ENCODE data around the gene CLSTN1. TPM values are rescaled to one million over a fixed set of nuclear protein-coding genes. Genes with fewer than 3 reads are reported as not detected.

Gene CLSTN1
- total and polyA plus RNA-seq, 10 donors: 28.8 to 70.7 (median 60.5) TPM

GRCh38 chr1:9841460-9841859 is 17.7 kb upstream of the CLSTN1 start:
- DNase-seq: peak; percentile 23
- 74 to 100% (median 89%) methylated on average over 1 to 2 of the region's 2 CpGs for WGBS, 5 donors
- TF ChIP-seq POLR2AphosphoS5 (IDR thresholded peaks at IDR 0.05): no peak
- no peak for TF ChIP-seq CTCF (IDR thresholded peaks at IDR 0.05 in 8 of 11, conservative IDR thresholded peaks at IDR 0.05 in 3 of 11)
- no peak for TF ChIP-seq POLR2A (IDR thresholded peaks at IDR 0.05)
- no peak overlapping the region for H3K4me3 ChIP-seq
- no peaks in the 10 kb centered on the region for H3K9me3 ChIP-seq
- peaks cover 0 to 12% (median 0%) of the 10 kb centered on the region in 7 donors for H3K27me3 ChIP-seq (replicated peaks in 1 of 7)
- no peaks in the 10 kb centered on the region for H3K36me3 ChIP-seq
- intact Hi-C loops (cut with DNase I; ENCODE audit: low total_unique reads): no loop called here
- H3K4me1 ChIP-seq: peaks cover 0 to 10% (median 3%) of the 10 kb centered on the region in 6 donors
- H3K27ac ChIP-seq: no peak overlapping the region

GRCh38 chr1:9840176-9840575 is 16.4 kb upstream of the CLSTN1 start:
- Histone ChIP-seq H3K4me1 (peaks cover 0 to 11% (median 5%) of the 10 kb centered on the region in 6 donors), H3K9me3 (no peaks in the 10 kb centered on the region), H3K4me3 (no peak overlapping the region), H3K36me3 (no peaks in the 10 kb centered on the region), H3K27me3 (replicated peaks in 1 of 7) (peaks cover 0 to 16% (median 0%) of the 10 kb centered on the region in 7 donors), H3K27ac (no peak overlapping the region)
- DNase-seq: peak; percentile 6
- TF ChIP-seq POLR2AphosphoS5 (IDR thresholded peaks at IDR 0.05): no peak
- WGBS, 5 donors: 75 to 84% (median 80%) methylated on average over 1 to 3 of the region's 3 CpGs
- intact Hi-C loops (cut with DNase I; ENCODE audit: low total_unique reads): no loop called here

DNA sequence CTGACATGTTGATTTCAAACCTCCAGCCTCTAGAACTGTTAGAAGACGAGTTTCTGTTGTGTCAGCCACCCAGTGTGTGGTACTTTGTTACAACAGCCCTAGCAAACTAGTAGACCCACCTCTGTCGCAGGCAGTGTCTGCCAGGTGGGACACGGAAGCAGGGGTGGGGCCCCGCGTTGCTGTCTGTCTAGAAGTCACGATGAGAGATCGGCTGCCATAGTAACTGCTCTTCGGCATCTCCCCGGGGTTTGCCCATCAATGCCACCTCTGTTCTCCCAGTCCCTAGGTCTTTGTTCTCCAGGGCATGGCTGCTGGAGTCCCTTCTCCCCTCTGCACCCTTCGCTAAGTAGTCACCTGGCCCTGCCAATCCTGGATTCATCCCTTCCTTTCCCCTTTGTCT is 15.2 kb upstream of the CLSTN1 start:
- Histone ChIP-seq H3K27me3 (replicated peaks in 1 of 7) (peaks cover 0 to 18% (median 0%) of the 10 kb centered on the region in 7 donors), H3K4me3 (no peak overlapping the region), H3K27ac (no peak overlapping the region), H3K36me3 (no peaks in the 10 kb centered on the region), H3K4me1 (peaks cover 0 to 17% (median 7%) of the 10 kb centered on the region in 6 donors), H3K9me3 (no peaks in the 10 kb centered on the region)
- DNase-seq: peak; percentile 41
- 85 to 94% (median 93%) methylated on average over 8 to 10 of the region's 10 CpGs for WGBS, 5 donors
- TF ChIP-seq POLR2AphosphoS5 (IDR thresholded peaks at IDR 0.05) (no peak), POLR2A (IDR thresholded peaks at IDR 0.05) (no peak), CTCF (IDR thresholded peaks at IDR 0.05 in 8 of 11, conservative IDR thresholded peaks at IDR 0.05 in 3 of 11) (no peak)
- intact Hi-C loops (cut with DNase I; ENCODE audit: low total_unique reads): no loop called here

GRCh38 chr1:9836632-9836960 is 12.8 kb upstream of the CLSTN1 start:
- Histone ChIP-seq H3K27me3 (replicated peaks in 1 of 7) (peaks cover 0 to 10% (median 0%) of the 10 kb centered on the region in 7 donors), H3K27ac (no peak overlapping the region), H3K4me3 (no peak overlapping the region), H3K4me1 (peaks cover 0 to 23% (median 7%) of the 10 kb centered on the region in 6 donors), H3K9me3 (no peaks in the 10 kb centered on the region), H3K36me3 (no peaks in the 10 kb centered on the region)
- DNase-seq: peak; percentile 35
- TF ChIP-seq POLR2A (IDR thresholded peaks at IDR 0.05): no peak
- TF ChIP-seq POLR2AphosphoS5 (IDR thresholded peaks at IDR 0.05): no peak
- TF ChIP-seq CTCF (IDR thresholded peaks at IDR 0.05 in 8 of 11, conservative IDR thresholded peaks at IDR 0.05 in 3 of 11): no peak
- 74 to 94% (median 87%) methylated on average over 5 of the region's 5 CpGs for WGBS, 5 donors
- intact Hi-C loops (cut with DNase I; ENCODE audit: low total_unique reads): no loop called here

Measured in spleen (tissue), 11 donors.